Coronary artery (tissue), 2 donors: ENCODE data around the gene ANKFY1.

Source experiments
- DNase-seq: peaks from one replicate; pipeline ENCODE4 v3.0.0-alpha.2; 2017; ENCODE audit warnings: low spot score
- H3K27ac ChIP-seq, 2 donors: fragments of 200-600 bp; sonication (generic); one replicate each; pipeline ENCODE4 v1.5.1; 2016 to 2019
- H3K4me3 ChIP-seq: fragments of 200-600 bp; sonication (generic); 2 replicates; pipeline ENCODE4 v1.5.1; 2016; ENCODE audit warnings: mild to moderate bottlenecking, moderate library complexity
- CTCF ChIP-seq: fragments of 200-600 bp; sonication (generic); IDR thresholded peaks from one replicate; pipeline ENCODE4 v1.5.1; 2019; ENCODE audit warnings: antibody characterized with exemption

Gene ANKFY1

GRCh38 chr17:4233668-4234258, 30.0 kb downstream of the ANKFY1 start:
- DNase-seq, result no peak
- TF ChIP-seq CTCF, result no peak
- peak overlapping the region in 1 of 2 donors; percentile 68 for H3K27ac ChIP-seq

GRCh38 chr17:4232168-4232813, 31.5 kb downstream of the ANKFY1 start:
- DNase-seq, result no peak
- peak overlapping the region; percentile 64 to 71 for H3K27ac ChIP-seq
- no peak for TF ChIP-seq CTCF
- H3K4me3 ChIP-seq, result no peak overlapping the region

More at GRCh38 chr17:4233668-4234258, 30.0 kb downstream of the ANKFY1 start:
- H3K4me3 ChIP-seq, result peak overlapping the region; percentile 7

GRCh38 chr17:4229627-4230541, 33.9 kb downstream of the ANKFY1 start:
- no peak for DNase-seq
- peak overlapping the region; percentile 71 to 83 for H3K27ac ChIP-seq
- peak overlapping the region; percentile 34 for H3K4me3 ChIP-seq
- TF ChIP-seq CTCF, result no peak

GRCh38 chr17:4221899-4222659, 41.7 kb downstream of the ANKFY1 start:
- DNase-seq, result no peak
- TF ChIP-seq CTCF, result no peak
- Histone ChIP-seq H3K4me3 (no peak overlapping the region), H3K27ac (no peak overlapping the region)

- Histone ChIP-seq H3K4me3 (no peak overlapping the region), H3K27ac (peak overlapping the region; percentile 18 to 61)
- DNase-seq, result no peak
- TF ChIP-seq CTCF, result no peak
Observed at GRCh38 chr17:4221163-4221562, 42.6 kb downstream of the ANKFY1 start.

GRCh38 chr17:4220655-4221054, 43.1 kb downstream of the ANKFY1 start:
- no peak for TF ChIP-seq CTCF
- peak overlapping the region; percentile 44 for H3K4me3 ChIP-seq
- peak overlapping the region; percentile 61 to 68 for H3K27ac ChIP-seq
- no peak for DNase-seq
